B cell (primary cell): Measurements from ENCODE around the gene PHF13. TPM values are rescaled to one million over a fixed set of nuclear protein-coding genes. Genes with fewer than 3 reads are reported as not detected.

Experiments used
- ATAC-seq: fragments of 200-7000 bp; cut with Tn5 transposase; one replicate; pipeline ENCODE4 v1.10.0; 2021; ENCODE audit warnings: low read depth, mild to moderate bottlenecking, moderate number of reproducible peaks, moderate library complexity
- CTCF ChIA-PET: fragments of 350-600 bp; sonication (Branson Sonifier 250); formaldehyde crosslinking; loops from one replicate; lab custom pipeline; 2021; ENCODE audit warnings: antibody characterized with exemption, inconsistent platforms; lab: Charles Lee
- POLR2A ChIA-PET: fragments of 350-600 bp; sonication (Branson Sonifier 250); formaldehyde crosslinking; loops from one replicate; lab custom pipeline; 2021; ENCODE audit warnings: antibody characterized with exemption; lab: Charles Lee
- DNase-seq: peaks from one replicate; pipeline ENCODE4 v3.0.0; 2013
- H2AFZ ChIP-seq: 2 replicates; pipeline ENCODE4 v1.6.1; 2012; ENCODE audit warnings: mild to moderate bottlenecking, low read depth, low read length; ENCODE audit not compliant: insufficient read depth, poor library complexity, severe bottlenecking
- H3K27ac ChIP-seq, 2 donors: 1 replicate in 1 of 2; 2 replicates in 1 of 2; pipeline ENCODE4 v1.5.1; 2012 to 2013; ENCODE audit warnings: low read length in 2 of 2, mild to moderate bottlenecking in 2 of 2, moderate library complexity in 1 of 2
- H3K27me3 ChIP-seq, 4 experiments: fragments of 200-600 bp in 1 of 4; sonication (generic) in 1 of 4; replicated peaks in 1 of 4; 1 replicate in 2 of 4; 2 replicates in 2 of 4; pipeline versions ENCODE4 v1.6.1 to v1.7.0; 2013 to 2016; ENCODE audit warnings: low read length in 3 of 4, mild to moderate bottlenecking in 2 of 4, mixed read lengths in 1 of 4, moderate library complexity in 1 of 4; ENCODE audit not compliant: insufficient read depth in 4 of 4, control insufficient read depth in 3 of 4; ENCODE audit errors: control extremely low read depth in 1 of 4
- H3K36me3 ChIP-seq, 2 experiments: replicated peaks in 1 of 2; 1 replicate in 1 of 2; 2 replicates in 1 of 2; pipeline versions ENCODE4 v1.6.1 to v1.7.1; 2013; ENCODE audit warnings: low read length in 1 of 2; ENCODE audit not compliant: insufficient read depth in 2 of 2, control insufficient read depth in 1 of 2; ENCODE audit errors: control extremely low read depth in 1 of 2, extremely low read depth in 1 of 2
- H3K4me1 ChIP-seq, 2 donors: fragments of 200-600 bp in 1 of 2; sonication (generic) in 1 of 2; 1 replicate in 1 of 2; 2 replicates in 1 of 2; pipeline versions ENCODE4 v1.5.1 to v1.6.1; 2013 to 2017; ENCODE audit warnings: low read length in 2 of 2; ENCODE audit not compliant: control insufficient read depth in 2 of 2, insufficient read depth in 2 of 2
- H3K4me2 ChIP-seq: replicated peaks from 2 replicates; pipeline ENCODE3; 2012; ENCODE audit warnings: mild to moderate bottlenecking, low read depth, low read length; ENCODE audit not compliant: poor library complexity, severe bottlenecking
- H3K4me3 ChIP-seq, 5 experiments: fragments of 200-600 bp in 1 of 5; sonication (generic) in 1 of 5; 1 replicate in 3 of 5; 2 replicates in 2 of 5; pipeline versions ENCODE4 v1.5.1 to v1.7.0; 2011 to 2016; ENCODE audit warnings: low read length in 4 of 5, mild to moderate bottlenecking in 4 of 5, low read depth in 2 of 5, control low read depth in 1 of 5, moderate library complexity in 1 of 5; ENCODE audit not compliant: insufficient read depth in 1 of 5; ENCODE audit errors: control extremely low read depth in 1 of 5, extremely low read depth in 1 of 5
- H3K79me2 ChIP-seq: fragments of 200-600 bp; sonication (generic); one replicate; pipeline ENCODE4 v1.6.0; 2016; ENCODE audit warnings: low read length; ENCODE audit not compliant: control insufficient read depth, insufficient read depth
- H3K9ac ChIP-seq: fragments of 200-600 bp; sonication (generic); 2 replicates; pipeline ENCODE4 v1.6.1; 2017; ENCODE audit warnings: mild to moderate bottlenecking, low read length, moderate library complexity
- H3K9me3 ChIP-seq, 3 donors: one replicate each; pipeline versions ENCODE4 v1.6.1 to v1.7.1; 2013; ENCODE audit warnings: low read length in 2 of 3; ENCODE audit not compliant: control insufficient read depth in 2 of 3, insufficient read depth in 1 of 3; ENCODE audit errors: control extremely low read depth in 1 of 3
- H4K20me1 ChIP-seq: 2 replicates; pipeline ENCODE4 v1.6.0; 2012; ENCODE audit warnings: mild to moderate bottlenecking, low read length; ENCODE audit not compliant: insufficient read depth, control insufficient read depth, poor library complexity, severe bottlenecking
- H3K27ac Mint-ChIP-seq: one replicate; pipeline ENCODE4 v1.8.0; 2021; ENCODE audit warnings: mixed read lengths
- H3K27me3 Mint-ChIP-seq: one replicate; pipeline ENCODE4 v1.8.0; 2021; ENCODE audit warnings: mixed read lengths
- H3K4me1 Mint-ChIP-seq: one replicate; pipeline ENCODE4 v1.8.0; 2021; ENCODE audit warnings: mixed read lengths
- H3K4me3 Mint-ChIP-seq: one replicate; pipeline ENCODE4 v1.8.0; 2021; ENCODE audit warnings: mixed read lengths
- H3K9me3 Mint-ChIP-seq: one replicate; pipeline ENCODE4 v1.8.0; 2022; ENCODE audit warnings: mixed read lengths; ENCODE audit not compliant: insufficient read depth
- EZH2 ChIP-seq: IDR thresholded peaks from 2 replicates; pipeline ENCODE4 v1.6.1; 2012; ENCODE audit warnings: borderline replicate concordance, low read depth, mild to moderate bottlenecking, moderate library complexity, low read length; ENCODE audit not compliant: insufficient read depth, poor library complexity, severe bottlenecking
- WGBS: methylation state at CpG from one replicate; pipeline ENCODE4 v1.1.5; 2013; ENCODE audit warnings: missing lambda C conversion rate; ENCODE audit not compliant: insufficient coverage; 5-methylcytosine and 5-hydroxymethylcytosine counted together
- intact Hi-C: fragments of 100-400 bp; cut with micrococcal nuclease; formaldehyde crosslinking; loops from one replicate; pipeline ENCODE4 v1.10.0; 2022
- polyA plus RNA-seq: library from polyadenylated mRNA; depleted of rRNA; stranded (reverse); fragments of >200 nt; gene quantifications from 2 replicates; pipeline ENCODE4 v1.2.3, GENCODE V29; 2012
- total RNA-seq, 2 donors: library from RNA; stranded (reverse); fragments of 120-200 nt in 1 of 2; gene quantifications; 1 replicate in 1 of 2; 2 replicates in 1 of 2; pipeline versions ENCODE4 v1.2.3 to v1.2.4, GENCODE V29; 2013 to 2022
- TF ChIP-seq, protein P1 (sequence below): fragments of 200-600 bp; IDR thresholded peaks from one replicate; pipeline ENCODE4 v1.8.0; 2022; ENCODE audit warnings: antibody characterized with exemption, mild to moderate bottlenecking

PHF13 gene
- total and polyA plus RNA-seq, 2 donors (not counting 1 experiment from before 2014, with no cell fraction given) = 5.3 to 11.0 TPM

DNA sequence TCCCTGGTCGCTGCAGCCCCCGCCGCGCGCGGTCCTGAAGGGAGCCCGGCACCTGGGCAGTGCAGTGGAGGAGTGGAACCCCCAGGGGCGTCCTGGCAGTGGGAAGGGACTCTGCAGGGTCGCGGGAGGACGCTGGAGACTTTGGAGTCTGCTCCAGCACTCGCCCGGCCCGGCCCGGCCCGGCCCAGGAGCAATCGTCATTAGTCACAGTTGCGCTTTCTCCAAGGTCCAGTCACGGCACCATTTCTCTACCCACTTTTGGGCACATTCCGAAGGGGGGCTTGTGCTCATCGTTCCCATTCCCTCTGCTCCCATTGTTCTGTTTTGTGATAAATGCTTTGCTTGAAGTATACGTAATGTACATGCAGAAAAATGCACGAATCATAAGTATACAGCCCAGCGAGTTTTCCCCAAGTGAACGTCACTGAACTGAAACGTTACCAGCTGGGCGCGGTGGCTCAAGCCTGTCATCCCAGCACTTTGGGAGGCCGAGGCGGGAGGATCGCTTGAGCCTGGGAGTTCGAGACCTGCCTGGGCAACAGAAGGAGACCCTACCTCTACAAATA, 12.1 kb downstream of the PHF13 start:
- TF ChIP-seq, protein P1, sequence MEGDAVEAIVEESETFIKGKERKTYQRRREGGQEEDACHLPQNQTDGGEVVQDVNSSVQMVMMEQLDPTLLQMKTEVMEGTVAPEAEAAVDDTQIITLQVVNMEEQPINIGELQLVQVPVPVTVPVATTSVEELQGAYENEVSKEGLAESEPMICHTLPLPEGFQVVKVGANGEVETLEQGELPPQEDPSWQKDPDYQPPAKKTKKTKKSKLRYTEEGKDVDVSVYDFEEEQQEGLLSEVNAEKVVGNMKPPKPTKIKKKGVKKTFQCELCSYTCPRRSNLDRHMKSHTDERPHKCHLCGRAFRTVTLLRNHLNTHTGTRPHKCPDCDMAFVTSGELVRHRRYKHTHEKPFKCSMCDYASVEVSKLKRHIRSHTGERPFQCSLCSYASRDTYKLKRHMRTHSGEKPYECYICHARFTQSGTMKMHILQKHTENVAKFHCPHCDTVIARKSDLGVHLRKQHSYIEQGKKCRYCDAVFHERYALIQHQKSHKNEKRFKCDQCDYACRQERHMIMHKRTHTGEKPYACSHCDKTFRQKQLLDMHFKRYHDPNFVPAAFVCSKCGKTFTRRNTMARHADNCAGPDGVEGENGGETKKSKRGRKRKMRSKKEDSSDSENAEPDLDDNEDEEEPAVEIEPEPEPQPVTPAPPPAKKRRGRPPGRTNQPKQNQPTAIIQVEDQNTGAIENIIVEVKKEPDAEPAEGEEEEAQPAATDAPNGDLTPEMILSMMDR = no peak
- no peak for TF ChIP-seq EZH2
- Histone ChIP-seq H2AFZ (peak overlapping the region; percentile 78), H3K4me3 (peak overlapping the region; percentile 61 to 80 (median 62)), H3K27ac (no peak overlapping the region), H3K79me2 (peaks cover 46% of the 10 kb centered on the region), H3K4me2 (peak overlapping the region; percentile 84), H3K36me3 (peaks cover 3 to 26% of the 10 kb centered on the region in 2 experiments), H3K27me3 (no peaks in the 10 kb centered on the region), H3K9ac (peak overlapping the region; percentile 72), H3K9me3 (no peaks in the 10 kb centered on the region), H3K4me1 (peaks cover 13 to 32% of the 10 kb centered on the region in 2 donors), H4K20me1 (peaks cover 40% of the 10 kb centered on the region)
- DNase-seq (no peak), ATAC-seq (no peak)
- ChIA-PET CTCF (interaction anchor here (2.5 kb wide), 1 partner anchor 21 kb away, joined by 6 read pairs; no protein-coding TSS in a partner anchor), POLR2A (interaction anchor here (1.6 to 1.7 kb wide), 2 partner anchors 13 to 22 kb away, joined by 3 to 8 read pairs; no protein-coding TSS in a partner anchor)
- intact Hi-C loops = loop anchor here (1.0 to 5.0 kb wide), 6 partner anchors 12 to 426 kb away; partner anchors contain the start of genes DNAJC11, KLHL21, NOL9 and PHF13
- H3K4me1 Mint-ChIP-seq = peaks cover 31% of the 10 kb centered on the region
- peak overlapping the region; percentile 81 for H3K27ac Mint-ChIP-seq
- WGBS = 8% methylated on average over 26 of the region's 32 CpGs
- H3K27me3 Mint-ChIP-seq = no peaks in the 10 kb centered on the region
- peak overlapping the region; percentile 93 for H3K4me3 Mint-ChIP-seq
- no peaks in the 10 kb centered on the region for H3K9me3 Mint-ChIP-seq

DNA sequence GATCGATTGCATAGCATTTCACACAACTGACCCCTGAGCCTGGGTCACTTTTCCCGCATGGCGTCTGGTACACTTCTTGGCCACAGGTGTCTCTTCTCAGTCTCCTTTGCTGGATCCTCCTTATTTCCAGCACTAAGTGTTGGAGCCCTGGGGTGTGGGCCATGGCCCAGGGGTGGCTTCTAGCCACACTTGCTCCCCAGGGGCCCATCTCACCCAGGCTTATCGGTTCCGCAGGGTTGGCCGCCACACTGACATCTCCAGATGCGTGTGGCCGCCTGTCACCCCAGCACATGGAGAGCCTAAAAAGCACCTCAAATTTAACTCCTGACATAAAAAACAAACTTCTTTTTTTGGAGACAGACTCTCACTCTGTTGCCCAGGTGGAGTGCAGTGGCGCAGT, 13.5 kb downstream of the PHF13 start:
- ChIA-PET CTCF (no interaction called here), POLR2A (interaction anchor here (1.7 kb wide), 1 partner anchor 15 kb away, joined by 3 read pairs; no protein-coding TSS in a partner anchor)
- H3K4me2 ChIP-seq = peak overlapping the region; percentile 14
- Mint-ChIP-seq H3K9me3 (no peaks in the 10 kb centered on the region), H3K27me3 (no peaks in the 10 kb centered on the region), H3K4me1 (peaks cover 31% of the 10 kb centered on the region), H3K4me3 (peak overlapping the region; percentile 79), H3K27ac (peak overlapping the region; percentile 38)
- intact Hi-C loops = loop anchor here (5.0 kb wide), 1 partner anchor 75 kb away; the partner anchor contains the start of gene DNAJC11
- H3K4me1 ChIP-seq = peaks cover 13 to 32% of the 10 kb centered on the region in 2 donors
- H2AFZ ChIP-seq = no peak overlapping the region
- TF ChIP-seq, protein P1 = no peak
- TF ChIP-seq EZH2 = no peak
- H3K79me2 ChIP-seq = peaks cover 46% of the 10 kb centered on the region
- H3K27me3 ChIP-seq = no peaks in the 10 kb centered on the region
- H3K27ac ChIP-seq = no peak overlapping the region
- H3K9ac ChIP-seq = no peak overlapping the region
- ATAC-seq (no peak), DNase-seq (peak; percentile 52)
- no peaks in the 10 kb centered on the region for H3K9me3 ChIP-seq
- H3K36me3 ChIP-seq = peaks cover 3 to 27% of the 10 kb centered on the region in 2 experiments
- peaks cover 40% of the 10 kb centered on the region for H4K20me1 ChIP-seq
- H3K4me3 ChIP-seq = no peak overlapping the region
- 84% methylated on average over 8 of the region's 9 CpGs for WGBS
